Measurements from ENCODE around the gene TTC22.

The TTC22 gene

GRCh38 chr1:54833121-54833520, 32.0 kb upstream of the TTC22 start:
- no peak for DNase-seq

GRCh38 chr1:54826226-54826816, 25.2 kb upstream of the TTC22 start:
- no peak for DNase-seq

- DNase-seq, result no peak
These were observed 24.6 kb upstream of the TTC22 start for GRCh38 chr1:54825696-54826095.

- no peak for DNase-seq
These were observed 22.5 kb upstream of the TTC22 start for GRCh38 chr1:54823670-54824069.

GRCh38 chr1:54819733-54820132, 18.6 kb upstream of the TTC22 start:
- no peak for DNase-seq

GRCh38 chr1:54819195-54819536, 18.0 kb upstream of the TTC22 start:
- DNase-seq, result no peak

GRCh38 chr1:54818461-54819194, 17.5 kb upstream of the TTC22 start:
- no peak for DNase-seq

GRCh38 chr1:54816951-54817350, 15.8 kb upstream of the TTC22 start:
- no peak for DNase-seq

GRCh38 chr1:54816130-54816529, 15.0 kb upstream of the TTC22 start:
- DNase-seq, result no peak

GRCh38 chr1:54815086-54815876, 14.2 kb upstream of the TTC22 start:
- no peak for DNase-seq

GRCh38 chr1:54814571-54814970, 13.4 kb upstream of the TTC22 start:
- no peak for DNase-seq

- no peak for DNase-seq
These were observed 13.0 kb upstream of the TTC22 start for GRCh38 chr1:54814126-54814498.

- DNase-seq, result no peak
These were observed 12.5 kb upstream of the TTC22 start for GRCh38 chr1:54813485-54814125.

- no peak for DNase-seq
These were observed 11.8 kb upstream of the TTC22 start for GRCh38 chr1:54812801-54813484.

- DNase-seq, result no peak
These were observed 10.9 kb upstream of the TTC22 start for GRCh38 chr1:54811739-54812655.

- no peak for DNase-seq
These were observed 9.9 kb upstream of the TTC22 start for GRCh38 chr1:54811066-54811465.

GRCh38 chr1:54810153-54810942, 9.2 kb upstream of the TTC22 start:
- peak; percentile 32 for DNase-seq

- no peak for DNase-seq
These were observed 8.5 kb upstream of the TTC22 start for GRCh38 chr1:54809496-54810074.

GRCh38 chr1:54808443-54809207, 7.5 kb upstream of the TTC22 start:
- DNase-seq, result no peak

GRCh38 chr1:54807756-54808155, 6.6 kb upstream of the TTC22 start:
- DNase-seq, result no peak

Data from fibroblast of skin of right quadriceps (primary cell).